Measurements from ENCODE around the gene SVOP. TPM values are rescaled to one million over a fixed set of nuclear protein-coding genes. Genes with fewer than 3 reads are reported as not detected.
A peak's percentile ranks its signal among the peaks of the same experiment; 100 is the strongest.

SVOP gene
- total RNA-seq, 2 donors from 2014 or later, result 0.52 TPM; not detected in 1

DNA sequence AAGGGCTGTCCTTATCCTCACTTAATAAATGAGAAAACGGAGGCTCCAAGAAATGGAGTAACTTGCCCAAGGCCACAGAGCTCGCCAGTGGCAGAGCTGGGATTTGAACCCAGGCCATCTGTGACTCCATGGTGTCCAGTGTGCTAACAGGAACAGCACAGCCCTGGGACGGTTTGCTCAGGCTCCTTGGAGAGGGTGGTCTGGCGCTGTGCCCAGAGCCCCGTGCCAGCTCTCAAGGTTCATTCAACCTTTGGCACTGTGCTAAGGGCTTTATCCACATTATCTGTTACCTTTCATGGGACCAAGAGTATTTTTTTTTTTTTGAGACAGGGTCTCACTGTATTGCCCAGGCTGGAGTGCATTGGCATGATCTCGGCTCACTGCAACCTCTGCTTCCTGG, 132.8 kb downstream of the SVOP start:
- H3K4me1 ChIP-seq, result no peaks in the 10 kb centered on the region
- no peaks in the 10 kb centered on the region for H3K9me3 ChIP-seq
- no peaks in the 10 kb centered on the region for H3K36me3 ChIP-seq (replicated peaks in 1 of 2; ENCODE audit: insufficient read depth in 1 of 2, low read depth in 2 of 2)
- H3K27me3 ChIP-seq, result no peaks in the 10 kb centered on the region
- H3K4me3 ChIP-seq, result no peak overlapping the region
- ATAC-seq (no peak), DNase-seq (peak; percentile 13 to 55 (median 18))
- WGBS, 2 donors, result 30 to 43% methylated on average over 6 of the region's 6 CpGs
- intact Hi-C loops (cut with DNase I), result loop anchor here (10.0 kb wide), 1 partner anchor 207 kb away; the partner anchor contains the start of genes ALKBH2 and UNG
- H3K27ac ChIP-seq, result no peak overlapping the region
- TF ChIP-seq POLR2A (IDR thresholded peaks at IDR 0.05), result no peak
- TF ChIP-seq, protein P1, sequence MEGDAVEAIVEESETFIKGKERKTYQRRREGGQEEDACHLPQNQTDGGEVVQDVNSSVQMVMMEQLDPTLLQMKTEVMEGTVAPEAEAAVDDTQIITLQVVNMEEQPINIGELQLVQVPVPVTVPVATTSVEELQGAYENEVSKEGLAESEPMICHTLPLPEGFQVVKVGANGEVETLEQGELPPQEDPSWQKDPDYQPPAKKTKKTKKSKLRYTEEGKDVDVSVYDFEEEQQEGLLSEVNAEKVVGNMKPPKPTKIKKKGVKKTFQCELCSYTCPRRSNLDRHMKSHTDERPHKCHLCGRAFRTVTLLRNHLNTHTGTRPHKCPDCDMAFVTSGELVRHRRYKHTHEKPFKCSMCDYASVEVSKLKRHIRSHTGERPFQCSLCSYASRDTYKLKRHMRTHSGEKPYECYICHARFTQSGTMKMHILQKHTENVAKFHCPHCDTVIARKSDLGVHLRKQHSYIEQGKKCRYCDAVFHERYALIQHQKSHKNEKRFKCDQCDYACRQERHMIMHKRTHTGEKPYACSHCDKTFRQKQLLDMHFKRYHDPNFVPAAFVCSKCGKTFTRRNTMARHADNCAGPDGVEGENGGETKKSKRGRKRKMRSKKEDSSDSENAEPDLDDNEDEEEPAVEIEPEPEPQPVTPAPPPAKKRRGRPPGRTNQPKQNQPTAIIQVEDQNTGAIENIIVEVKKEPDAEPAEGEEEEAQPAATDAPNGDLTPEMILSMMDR (IDR thresholded peaks at IDR 0.05), result no peak

DNA sequence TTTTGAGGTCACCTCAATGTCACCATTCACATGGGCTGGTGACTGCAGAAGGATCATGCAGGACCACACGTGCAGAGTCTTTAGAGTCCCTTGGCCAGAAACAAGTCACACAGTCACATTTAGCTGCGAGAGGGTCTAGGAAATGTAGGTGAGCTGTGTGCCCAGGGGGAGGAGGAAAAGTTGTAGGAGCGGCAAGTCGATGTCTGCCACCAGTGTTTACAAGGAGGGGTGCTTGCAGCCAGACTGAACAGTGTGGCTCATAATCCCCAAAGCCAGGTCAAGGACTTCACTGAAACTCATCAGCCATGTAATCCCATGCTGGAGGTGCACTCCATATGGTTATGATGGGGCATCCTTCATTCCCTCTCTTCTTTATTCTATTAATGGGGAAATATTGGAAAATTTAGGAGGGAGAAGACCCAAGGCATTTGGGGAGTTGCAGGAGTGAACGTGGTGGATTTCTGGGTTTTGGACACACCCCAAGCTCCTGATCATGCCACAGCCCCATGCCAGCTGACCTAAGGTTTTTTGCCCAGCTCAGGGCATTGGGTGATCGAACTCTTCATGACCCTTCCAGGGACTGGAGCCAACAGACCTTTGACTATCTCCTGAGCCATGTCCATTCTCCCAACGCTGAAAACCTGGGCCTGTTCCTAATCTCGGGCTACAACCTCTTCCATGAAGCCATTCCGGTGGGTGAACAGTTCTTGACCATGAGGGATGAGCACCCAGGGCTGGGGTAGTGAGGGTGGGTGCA, 133.8 kb downstream of the SVOP start:
- Histone ChIP-seq H3K4me3 (no peak overlapping the region), H3K9me3 (no peaks in the 10 kb centered on the region), H3K4me1 (no peaks in the 10 kb centered on the region), H3K36me3 (replicated peaks in 1 of 2; ENCODE audit: insufficient read depth in 1 of 2, low read depth in 2 of 2) (no peaks in the 10 kb centered on the region), H3K27me3 (no peaks in the 10 kb centered on the region), H3K27ac (no peak overlapping the region)
- WGBS, 2 donors, result 71 to 78% methylated on average over 9 of the region's 9 CpGs
- intact Hi-C loops (cut with DNase I), result loop anchor here (10.0 kb wide), 1 partner anchor 208 kb away; the partner anchor contains the start of genes ALKBH2 and UNG
- DNase-seq, result no peak
- no peak for ATAC-seq
- TF ChIP-seq, protein P1 (IDR thresholded peaks at IDR 0.05), result no peak
- TF ChIP-seq POLR2A (IDR thresholded peaks at IDR 0.05), result no peak

DNA sequence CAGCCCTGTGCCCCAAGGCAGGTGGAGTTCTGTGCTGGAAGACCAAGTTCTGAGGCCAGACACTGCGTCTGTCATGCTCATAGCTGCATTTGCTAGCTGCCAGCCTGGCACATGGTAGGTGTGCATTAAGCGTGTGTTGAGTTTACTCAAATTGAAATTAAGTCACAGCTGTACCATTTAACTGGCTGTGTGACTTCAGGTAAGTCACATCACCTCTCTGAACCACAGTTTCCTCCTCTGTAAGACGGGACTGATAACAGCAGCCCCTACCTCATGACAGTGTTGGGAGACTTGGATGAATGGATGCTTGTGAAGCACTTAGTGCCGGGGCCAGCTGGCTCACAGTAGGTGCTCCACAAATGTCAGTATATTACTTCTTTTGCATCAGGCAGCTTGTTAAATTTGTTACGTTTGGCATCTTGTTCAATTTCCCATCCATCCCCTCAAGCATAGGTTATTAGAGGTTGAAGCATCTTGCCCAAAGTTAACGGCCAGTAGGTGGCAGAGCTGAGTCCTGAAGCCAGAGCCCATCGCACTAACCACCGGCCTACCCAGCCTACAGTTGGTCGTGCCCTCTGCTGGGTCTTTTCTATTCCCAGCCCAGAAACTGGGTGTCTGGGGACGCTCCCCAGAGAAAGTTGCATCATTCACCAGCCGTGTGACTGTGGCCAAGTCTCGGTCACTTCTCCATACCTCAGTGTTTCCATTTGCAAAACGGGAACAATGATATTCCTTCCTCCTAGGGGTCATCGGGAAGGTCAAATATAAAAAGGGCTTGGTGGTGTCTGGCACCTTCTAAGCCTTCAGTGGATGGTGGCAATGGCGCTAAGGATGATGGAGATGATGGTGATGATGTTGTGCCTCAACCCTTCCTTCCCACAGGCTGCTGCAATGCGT, 136.5 kb downstream of the SVOP start:
- WGBS, 2 donors, result 42 to 54% methylated on average over 13 to 16 of the region's 16 CpGs
- H3K4me1 ChIP-seq, result no peaks in the 10 kb centered on the region
- no peak overlapping the region for H3K27ac ChIP-seq
- H3K4me3 ChIP-seq, result no peak overlapping the region
- ATAC-seq (no peak), DNase-seq (peak; percentile 58 to 77 (median 72))
- H3K36me3 ChIP-seq (replicated peaks in 1 of 2; ENCODE audit: insufficient read depth in 1 of 2, low read depth in 2 of 2), result no peaks in the 10 kb centered on the region
- no peaks in the 10 kb centered on the region for H3K27me3 ChIP-seq
- no peaks in the 10 kb centered on the region for H3K9me3 ChIP-seq
- TF ChIP-seq, protein P1 (IDR thresholded peaks at IDR 0.05), result peak; percentile 17 to 59 (median 52)
- no peak for TF ChIP-seq POLR2A (IDR thresholded peaks at IDR 0.05)
- intact Hi-C loops (cut with DNase I), result loop anchor here (10.0 kb wide), 1 partner anchor 210 kb away; the partner anchor contains the start of genes ALKBH2 and UNG

DNA sequence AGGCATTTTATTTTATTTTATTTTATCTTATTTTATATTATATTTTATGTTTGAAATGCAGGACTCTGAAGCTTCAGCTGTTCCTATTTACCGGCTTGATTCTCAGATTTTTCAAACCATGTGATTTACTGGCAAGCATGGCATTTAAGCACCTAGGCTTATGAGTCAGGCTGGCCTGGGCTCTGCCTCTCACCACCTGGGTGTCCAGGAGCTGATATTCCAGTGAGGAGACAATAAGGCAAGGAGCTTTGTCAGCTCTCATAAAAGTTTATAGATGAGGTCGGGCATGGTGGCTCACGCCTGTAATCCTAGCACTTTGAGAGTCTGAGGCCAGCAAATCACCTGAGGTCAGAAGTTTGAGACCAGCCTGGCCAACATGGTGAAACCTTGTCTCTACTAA, 138.9 kb downstream of the SVOP start:
- intact Hi-C loops (cut with DNase I), result loop anchor here (10.0 kb wide), 1 partner anchor 213 kb away; the partner anchor contains the start of genes ALKBH2 and UNG
- DNase-seq (no peak), ATAC-seq (no peak)
- H3K27ac ChIP-seq, result no peak overlapping the region
- H3K4me1 ChIP-seq, result no peaks in the 10 kb centered on the region
- no peak overlapping the region for H3K4me3 ChIP-seq
- no peak for TF ChIP-seq POLR2A (IDR thresholded peaks at IDR 0.05)
- TF ChIP-seq, protein P1 (IDR thresholded peaks at IDR 0.05), result no peak
- H3K9me3 ChIP-seq, result no peaks in the 10 kb centered on the region
- 56 to 59% methylated on average over 3 of the region's 3 CpGs for WGBS, 2 donors
- no peaks in the 10 kb centered on the region for H3K36me3 ChIP-seq (replicated peaks in 1 of 2; ENCODE audit: insufficient read depth in 1 of 2, low read depth in 2 of 2)
- H3K27me3 ChIP-seq, result no peaks in the 10 kb centered on the region

Data from body of pancreas (tissue), 4 donors.